ENCODE data around the gene OR52I1.

DNA sequence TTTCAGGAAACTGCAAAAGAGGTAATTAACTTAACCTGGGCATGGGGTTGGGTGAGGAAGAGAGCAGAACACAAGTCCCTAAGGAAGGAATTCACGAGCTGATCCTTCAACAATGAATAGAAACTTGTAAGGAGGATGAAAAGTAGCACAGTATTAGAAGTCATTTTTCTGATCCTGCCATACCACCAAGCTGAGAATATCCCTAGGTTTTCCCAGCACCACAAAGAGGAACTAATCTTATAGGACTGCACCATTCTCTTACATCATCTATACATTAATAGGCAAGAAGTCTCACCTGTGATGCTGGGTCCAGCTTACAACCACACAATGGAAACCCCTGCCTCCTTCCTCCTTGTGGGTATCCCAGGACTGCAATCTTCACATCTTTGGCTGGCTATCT is at the start of gene OR52I1:
- TF ChIP-seq, protein P1, sequence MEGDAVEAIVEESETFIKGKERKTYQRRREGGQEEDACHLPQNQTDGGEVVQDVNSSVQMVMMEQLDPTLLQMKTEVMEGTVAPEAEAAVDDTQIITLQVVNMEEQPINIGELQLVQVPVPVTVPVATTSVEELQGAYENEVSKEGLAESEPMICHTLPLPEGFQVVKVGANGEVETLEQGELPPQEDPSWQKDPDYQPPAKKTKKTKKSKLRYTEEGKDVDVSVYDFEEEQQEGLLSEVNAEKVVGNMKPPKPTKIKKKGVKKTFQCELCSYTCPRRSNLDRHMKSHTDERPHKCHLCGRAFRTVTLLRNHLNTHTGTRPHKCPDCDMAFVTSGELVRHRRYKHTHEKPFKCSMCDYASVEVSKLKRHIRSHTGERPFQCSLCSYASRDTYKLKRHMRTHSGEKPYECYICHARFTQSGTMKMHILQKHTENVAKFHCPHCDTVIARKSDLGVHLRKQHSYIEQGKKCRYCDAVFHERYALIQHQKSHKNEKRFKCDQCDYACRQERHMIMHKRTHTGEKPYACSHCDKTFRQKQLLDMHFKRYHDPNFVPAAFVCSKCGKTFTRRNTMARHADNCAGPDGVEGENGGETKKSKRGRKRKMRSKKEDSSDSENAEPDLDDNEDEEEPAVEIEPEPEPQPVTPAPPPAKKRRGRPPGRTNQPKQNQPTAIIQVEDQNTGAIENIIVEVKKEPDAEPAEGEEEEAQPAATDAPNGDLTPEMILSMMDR (IDR thresholded peaks at IDR 0.05; ENCODE audit: low read length), result no peak
- no peak for TF ChIP-seq EZH2 (optimal IDR thresholded peaks at IDR 0.05; ENCODE audit: low read depth, low read length)
- no peak for TF ChIP-seq EZH2phosphoT487 (IDR thresholded peaks at IDR 0.05; ENCODE audit: low read length)
